Fibroblast of skin of abdomen (primary cell): ENCODE measurements around the gene PCSK6.

Experiments used
- DNase-seq: peaks from one replicate; pipeline ENCODE4 v3.0.0-alpha.2; 2013

Gene PCSK6

DNA sequence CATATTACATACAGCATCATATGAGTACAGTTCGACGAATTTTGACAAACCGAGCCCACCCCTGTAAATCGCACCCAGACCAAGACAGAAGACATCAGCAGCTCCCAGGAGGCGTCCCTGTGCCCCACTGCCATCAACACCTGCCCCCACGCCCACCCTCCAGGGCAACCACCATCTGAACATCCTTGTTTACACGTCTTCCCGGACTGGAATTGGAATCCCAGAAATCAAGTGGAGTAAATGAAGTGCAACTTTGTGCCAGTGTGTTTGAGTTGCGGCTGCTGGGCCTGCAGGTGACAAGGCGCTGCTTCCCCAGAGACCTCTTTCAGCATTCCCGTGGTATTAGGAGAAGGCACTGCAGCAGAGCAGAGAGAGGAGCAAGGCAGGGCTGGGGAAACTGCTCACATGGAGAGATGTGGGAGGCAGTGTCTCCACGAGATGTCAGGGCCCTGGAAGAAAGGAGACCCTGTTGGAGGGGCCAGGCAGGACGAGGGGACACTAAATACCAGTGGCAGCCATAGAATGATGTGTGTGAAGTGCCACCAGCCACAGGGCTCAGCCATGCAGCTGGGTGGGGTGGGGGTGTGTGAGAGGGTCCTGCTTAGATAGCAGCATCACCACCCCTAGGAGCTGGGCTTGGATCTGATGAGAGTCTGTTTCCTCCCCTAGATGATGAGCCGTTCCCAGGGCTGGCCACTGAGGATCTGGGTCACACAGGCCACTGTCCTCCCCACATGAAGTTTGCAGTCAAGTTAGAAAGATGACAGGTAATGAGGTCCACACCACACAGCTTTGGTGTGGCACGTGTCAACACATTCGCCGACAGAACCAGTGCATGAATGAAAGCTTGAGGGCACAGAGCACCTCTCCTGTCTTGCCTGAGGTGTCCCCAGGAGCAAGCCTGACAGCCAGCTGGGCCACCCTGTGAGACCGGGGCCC lies 33.4 kb upstream of the PCSK6 start:
- no peak for DNase-seq

DNA sequence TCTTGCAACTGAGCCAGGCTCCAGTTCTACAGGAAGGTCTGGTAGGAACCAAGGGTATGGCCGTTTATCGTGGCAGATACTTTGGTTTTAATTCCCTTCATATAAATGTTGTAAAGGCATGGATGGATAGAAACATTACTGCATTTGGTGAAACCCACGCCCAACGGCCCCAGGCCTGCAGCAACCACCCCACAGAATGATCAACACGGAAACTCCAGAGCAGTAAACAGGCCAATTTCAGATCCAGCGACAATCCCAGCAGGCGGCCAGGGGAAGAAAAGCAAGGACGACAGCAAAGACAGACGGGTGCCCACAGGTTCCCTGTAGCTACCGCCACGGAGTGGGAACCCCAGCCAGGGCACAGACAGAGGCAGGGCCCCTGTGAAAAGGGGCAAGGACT lies 32.6 kb upstream of the PCSK6 start:
- no peak for DNase-seq

DNA sequence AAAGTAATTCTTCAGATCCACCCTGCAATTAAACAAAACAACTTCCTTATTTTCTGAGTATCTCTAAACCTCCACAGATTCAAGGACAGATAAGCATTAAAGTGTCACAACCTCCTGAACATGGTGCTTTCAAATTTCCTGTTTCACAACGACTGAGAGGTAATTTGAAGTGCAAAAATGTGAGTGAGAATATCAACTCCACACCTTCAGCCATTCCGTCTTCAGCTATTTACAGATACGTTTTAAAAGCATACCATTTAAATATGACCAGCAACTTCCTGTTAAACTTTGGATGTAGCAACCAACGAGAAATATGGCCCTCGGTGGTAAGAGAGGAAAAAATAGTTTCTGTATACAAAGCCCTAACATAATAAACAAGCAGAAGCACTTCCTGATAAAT lies 32.1 kb upstream of the PCSK6 start:
- DNase-seq: no peak

DNA sequence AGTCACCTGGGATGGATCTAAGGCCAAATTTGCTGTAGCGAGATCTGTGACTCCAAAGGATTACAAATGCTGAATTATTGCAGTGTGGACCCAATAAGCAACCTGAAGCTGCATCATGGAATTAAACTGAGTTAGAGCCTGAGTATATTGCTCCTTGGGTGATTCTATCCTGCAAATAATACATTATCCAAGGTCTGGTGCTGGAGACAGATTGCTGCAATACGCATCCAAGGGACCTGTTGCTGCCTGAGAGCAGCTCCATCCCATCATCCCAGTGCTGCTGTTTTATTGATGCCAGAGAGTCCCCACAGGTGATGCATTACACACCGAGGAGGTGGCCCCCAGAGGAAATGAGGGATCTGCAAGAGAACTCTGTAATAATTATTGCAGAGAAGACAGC lies 31.6 kb upstream of the PCSK6 start:
- no peak for DNase-seq

DNA sequence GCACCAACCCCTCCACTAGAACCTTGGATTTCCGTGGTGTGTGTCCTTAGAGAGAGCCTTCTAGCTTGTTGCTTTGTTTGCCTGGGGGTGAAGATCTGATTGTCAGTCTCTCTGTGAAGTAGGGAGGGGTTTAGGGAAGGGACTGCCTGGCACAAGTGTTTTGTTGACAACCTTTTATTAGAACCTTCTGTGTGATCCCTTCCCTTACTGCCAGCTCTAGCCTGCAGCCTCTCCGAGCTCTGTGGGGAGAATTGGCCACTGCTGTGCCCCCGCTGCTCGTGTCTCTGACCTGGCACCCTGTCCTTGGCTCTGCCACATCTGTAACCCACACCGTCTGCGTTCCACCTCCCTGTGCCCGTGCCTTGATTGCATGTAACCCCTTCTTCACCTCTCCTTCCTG lies 30.9 kb upstream of the PCSK6 start:
- DNase-seq: no peak

DNA sequence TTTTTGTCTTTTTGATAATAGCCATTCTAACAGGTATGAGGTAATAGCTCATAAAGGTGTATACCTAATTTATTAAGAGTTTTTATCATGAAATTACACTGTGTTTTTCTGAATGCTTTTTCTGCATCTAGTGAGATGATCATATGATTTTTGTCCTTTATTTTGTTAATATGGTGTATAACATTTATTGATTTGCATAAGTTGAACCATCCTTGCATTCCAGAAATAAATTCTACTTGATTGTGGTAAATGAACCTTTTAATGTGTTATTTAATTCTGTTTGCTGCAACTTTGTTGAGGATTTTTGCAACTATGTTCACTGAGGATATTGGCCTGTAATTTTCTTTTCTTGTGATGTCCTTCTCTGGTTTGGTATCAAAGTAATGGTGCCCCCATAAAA lies 28.0 kb upstream of the PCSK6 start:
- DNase-seq: no peak

DNA sequence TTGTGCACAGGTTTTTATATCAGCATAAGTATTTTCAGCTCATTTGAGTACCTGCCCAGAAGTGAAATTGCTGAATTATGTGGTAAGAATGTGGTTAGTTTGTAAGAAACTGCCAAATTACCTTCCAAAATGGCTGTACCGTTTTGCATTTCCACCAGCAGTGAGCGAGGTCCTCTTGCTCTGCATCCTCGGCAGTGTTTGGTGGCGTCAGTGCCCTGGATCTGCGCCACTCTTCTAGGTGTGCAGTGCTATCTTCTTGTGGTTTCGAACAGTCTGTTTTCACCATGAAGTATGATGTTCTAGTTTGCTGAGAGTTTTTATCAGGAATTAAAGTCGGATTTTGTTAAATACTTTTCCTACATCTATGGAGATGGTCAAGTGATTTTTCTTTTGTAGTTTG lies 24.8 kb upstream of the PCSK6 start:
- DNase-seq: no peak

DNA sequence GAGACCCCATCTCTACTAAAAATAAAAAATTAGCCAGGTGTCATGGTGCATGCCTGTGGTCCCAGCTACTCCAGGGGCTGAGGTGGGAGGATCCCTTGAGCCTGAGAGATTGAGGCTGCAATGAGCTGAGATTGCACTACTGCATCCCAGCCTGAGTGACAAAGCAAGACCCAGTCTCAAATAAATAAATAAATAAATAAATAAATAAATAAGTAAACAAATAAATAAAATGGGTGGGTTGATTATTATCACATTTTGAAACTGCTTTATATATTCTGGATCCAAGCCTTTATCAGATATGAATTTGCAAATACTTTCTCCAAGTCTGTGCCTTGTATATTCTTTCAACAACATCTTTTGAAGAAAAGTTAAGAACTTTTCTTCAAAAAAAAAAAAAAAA lies 22.2 kb upstream of the PCSK6 start:
- DNase-seq: no peak

DNA sequence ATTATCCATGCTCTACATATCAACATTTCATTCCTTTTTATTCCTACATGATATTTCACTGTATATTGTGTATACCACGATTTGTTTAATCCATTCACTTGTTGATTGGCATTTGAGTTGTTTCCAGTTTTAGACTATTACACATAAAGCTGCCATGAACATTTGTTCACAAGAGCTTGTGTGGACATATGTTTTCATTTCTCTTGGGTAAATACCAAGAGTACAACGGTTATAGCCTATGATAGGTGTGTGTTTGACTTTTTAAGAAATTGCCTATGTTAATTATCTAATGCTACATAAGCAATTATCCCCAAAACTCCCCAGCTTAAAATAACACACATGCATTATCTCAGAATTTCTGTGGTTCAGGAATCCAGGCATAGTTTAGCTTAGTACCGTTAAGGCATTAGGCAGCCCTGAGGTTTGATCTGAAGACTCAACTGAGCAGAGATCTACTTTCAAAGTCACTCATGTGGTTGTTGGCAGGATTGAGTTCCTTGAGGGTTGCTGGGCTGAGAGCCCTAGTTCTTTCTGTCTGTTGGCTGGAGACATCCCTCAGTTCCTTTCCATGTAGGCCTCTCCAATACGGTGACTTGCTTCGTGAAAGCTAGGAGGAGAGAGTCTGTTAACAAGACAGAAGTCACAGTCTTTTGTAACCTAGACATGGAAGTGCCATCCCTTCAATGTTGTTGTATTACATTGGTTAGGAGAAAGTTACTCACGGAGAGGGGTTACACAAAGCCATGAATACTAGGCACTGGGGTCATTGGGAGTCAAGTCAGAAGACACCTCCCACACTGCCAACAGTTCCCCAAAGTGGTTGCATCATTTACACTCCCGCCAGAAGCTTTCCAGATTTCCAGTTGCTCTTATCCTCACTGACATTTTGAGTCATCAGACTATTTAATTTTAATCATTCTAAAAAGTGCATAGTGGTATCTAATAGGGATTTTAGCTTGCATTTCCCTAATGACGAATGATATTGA lies 21.0 kb upstream of the PCSK6 start:
- no peak for DNase-seq

DNA sequence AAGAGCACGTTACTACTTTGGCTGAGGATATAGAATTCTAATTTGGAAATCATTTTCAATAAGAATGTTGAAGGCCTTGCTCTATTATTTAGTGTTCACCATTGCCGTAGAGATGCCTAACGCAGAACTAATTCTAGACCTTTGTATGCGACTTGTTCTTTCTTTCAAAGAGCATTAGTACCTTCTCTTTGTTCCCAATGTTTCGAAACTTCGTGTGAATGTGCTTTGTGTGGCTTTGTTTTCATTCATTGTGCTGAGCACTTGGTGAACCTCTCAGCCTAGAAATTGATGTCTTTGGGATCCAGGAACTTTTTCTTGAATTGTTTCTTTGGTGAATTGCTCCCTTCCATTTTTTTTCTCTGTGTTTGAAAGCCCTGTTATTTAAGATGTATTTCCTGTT lies 19.8 kb upstream of the PCSK6 start:
- DNase-seq: no peak

DNA sequence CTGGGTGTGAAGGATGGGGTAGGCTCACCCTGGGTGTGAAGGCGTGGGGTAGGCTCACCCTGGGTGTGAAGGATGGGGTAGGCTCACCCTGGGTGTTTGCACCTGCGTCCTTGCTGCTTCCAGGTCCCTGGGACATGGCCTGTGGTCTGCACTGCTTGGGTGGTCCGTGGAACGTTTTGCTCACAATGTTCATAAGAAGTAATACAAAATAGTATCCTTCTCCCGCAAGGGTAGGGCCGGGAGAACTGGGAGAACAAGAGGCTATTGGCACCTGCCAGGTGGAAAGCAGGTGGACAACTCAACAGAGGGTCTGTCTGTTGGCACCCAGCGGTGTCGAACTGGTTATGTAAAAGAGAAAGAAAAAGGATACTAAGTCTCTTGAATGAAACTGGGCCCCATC lies 17.0 kb upstream of the PCSK6 start:
- DNase-seq: no peak

DNA sequence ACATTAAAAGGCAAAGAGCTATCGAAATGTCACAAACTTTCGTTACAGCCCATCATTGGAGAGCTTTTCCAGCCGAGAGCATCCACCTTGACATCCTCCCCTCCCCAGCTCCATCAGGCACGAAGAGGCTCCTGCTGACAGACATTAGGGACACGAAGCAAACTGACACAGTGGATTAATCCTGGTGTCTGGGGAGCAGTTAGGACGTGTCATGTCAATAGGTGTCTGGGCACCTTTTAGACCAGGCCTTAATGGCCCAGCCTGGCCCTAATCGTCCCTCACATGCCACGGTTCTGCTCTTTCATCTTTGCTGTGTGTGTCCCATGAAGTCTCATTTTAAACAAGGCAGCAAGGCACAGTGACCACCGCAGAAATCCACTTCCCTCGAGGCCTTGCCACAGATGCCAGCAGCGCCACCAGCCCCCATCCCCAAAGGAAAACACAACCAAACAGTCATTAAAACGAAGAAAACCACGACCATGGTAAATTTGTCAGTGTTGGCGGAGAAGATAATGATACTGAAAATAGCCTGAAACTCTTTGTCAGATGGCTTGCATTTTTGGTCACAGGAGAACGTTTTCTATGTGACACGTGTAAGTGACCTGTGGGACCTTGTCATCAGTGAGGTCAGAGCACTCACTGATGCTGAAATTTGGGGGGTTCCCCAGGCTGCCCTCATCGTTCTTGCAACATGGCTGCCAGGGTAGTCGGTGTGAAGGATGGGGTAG lies 16.3 kb upstream of the PCSK6 start:
- no peak for DNase-seq

DNA sequence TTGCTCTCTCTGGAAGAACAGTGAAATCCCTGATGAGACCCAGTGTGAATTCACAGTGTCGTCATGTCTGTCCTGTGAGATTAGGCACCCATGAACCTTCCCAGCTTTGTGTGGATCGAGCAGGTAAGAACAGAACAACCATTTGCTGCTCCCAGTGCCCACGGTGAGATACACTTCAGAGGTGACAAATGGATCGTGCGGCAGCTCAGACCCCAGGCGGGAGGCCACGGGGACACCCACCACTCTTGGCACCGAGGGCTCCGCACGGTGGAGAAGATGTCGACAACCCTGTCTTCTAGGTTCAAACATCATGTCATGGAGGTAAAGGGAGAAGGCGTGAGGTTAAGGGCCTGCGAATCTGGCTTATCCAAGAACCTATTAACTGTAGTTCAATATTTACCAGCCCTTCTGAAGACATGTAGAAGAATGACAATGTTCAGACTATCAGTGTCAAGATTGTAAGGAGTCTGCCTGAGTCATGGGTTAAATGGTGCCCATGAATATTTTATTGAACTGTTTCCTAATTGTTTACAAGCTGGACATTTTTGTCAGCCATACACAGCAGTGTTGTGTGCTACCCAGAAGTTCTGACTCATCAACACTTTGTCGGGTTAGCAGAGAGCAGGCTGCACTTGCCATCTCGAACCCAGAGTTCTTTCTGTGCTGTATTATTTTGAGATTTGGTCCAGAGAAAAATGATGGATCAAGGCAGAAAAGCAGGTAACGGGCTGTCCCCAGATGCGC lies 15.5 kb upstream of the PCSK6 start:
- DNase-seq: no peak

DNA sequence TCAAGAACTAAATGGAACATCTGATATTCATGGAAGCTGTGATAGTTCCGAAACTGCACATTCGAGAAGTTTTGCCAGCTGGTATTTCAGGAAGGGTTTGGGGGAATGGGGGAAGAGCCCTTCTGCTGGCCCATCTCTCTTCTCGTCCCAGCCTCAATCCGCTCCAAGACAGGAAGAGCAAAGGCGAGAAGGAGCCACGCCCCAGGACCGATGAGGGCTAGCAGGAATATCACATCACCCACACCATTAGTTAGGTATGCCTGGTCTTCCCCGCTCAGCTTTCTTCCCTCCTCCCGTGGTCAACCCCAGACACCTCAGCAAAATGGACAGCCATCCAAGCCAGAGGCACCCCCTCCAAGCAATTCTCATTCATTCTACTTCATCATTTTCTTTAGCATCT lies 14.9 kb upstream of the PCSK6 start:
- DNase-seq: no peak

DNA sequence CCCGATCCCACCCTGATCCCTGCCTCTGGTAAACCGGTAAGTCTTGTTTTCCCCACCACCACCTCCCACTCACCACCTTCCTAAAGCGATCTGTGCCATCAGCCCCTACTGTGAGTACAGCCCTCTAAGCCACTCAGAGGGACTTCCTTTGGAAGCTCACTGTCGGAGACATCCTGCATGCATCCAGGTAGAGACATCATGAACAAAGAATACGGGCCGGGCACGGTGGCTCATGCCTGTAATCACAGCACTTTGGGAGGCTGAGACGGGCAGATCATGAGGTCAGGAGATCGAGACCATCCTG lies 13.7 kb upstream of the PCSK6 start:
- DNase-seq: no peak

DNA sequence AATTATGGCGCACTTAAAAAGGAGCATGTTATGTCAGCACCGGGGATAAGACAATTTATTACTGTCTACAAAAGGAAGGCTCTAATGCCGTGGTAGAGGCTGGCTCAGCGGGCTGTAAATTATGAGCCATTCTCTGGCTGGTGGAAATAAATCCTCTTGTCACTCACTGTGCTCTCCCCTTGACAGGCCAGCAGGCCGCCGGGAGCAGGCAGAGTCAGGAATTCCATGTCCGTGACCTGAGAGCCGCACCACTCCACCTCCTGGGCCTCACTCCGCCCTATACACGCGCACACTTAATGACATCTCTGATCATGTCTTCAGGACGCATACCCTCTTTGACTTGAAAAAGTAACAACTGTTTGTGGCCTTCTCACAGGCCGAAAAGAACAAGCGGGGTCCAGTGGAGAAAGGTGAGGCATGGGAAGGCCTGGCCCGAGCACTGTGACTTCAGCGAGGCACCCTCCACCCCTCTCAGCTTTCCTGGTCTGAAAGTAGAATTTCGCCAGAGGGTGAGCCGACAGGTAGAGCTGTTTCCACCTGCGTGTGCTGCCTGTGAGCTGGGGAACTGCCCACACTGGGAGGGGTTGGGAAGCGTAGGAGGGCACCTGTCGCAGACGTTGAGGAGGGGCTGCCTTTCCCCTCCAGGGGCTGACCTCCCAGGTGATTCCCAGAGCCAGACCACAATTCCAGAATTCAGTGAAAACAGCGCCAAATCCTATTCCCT lies 13.2 kb upstream of the PCSK6 start:
- DNase-seq: no peak

DNA sequence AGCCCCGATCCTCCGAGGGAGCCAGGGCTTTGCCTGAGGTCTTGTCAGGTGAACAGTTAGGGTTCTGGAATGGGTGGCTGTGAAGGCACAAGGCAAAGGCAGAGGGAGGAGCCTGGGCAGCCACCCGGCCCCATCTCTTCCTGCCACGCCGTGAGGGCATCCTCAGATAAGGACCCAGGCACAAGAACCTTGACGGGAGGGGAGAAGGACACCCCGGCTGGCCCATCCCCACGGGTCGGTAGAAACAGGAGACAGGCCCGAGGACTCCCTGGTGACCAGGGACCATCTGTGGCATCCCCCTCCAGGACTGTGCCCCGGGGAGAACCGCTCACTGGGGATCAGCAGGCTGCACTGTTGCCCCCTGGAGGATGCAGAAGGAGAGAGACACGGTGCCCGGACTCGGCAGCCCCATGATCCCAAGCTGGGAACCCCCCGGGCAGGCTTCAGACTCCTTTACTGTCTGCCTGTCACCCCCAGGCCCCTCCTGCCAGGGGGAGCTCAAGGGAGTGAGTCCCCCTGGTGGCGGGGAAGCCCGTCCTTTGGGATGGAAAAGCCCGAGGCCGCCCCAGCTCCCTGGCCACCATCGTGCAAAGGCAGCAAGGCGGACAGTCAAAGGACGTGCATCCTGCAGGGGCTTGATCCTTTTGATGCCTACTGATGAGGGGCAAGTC lies 12.3 kb upstream of the PCSK6 start:
- DNase-seq: peak; percentile 32

DNA sequence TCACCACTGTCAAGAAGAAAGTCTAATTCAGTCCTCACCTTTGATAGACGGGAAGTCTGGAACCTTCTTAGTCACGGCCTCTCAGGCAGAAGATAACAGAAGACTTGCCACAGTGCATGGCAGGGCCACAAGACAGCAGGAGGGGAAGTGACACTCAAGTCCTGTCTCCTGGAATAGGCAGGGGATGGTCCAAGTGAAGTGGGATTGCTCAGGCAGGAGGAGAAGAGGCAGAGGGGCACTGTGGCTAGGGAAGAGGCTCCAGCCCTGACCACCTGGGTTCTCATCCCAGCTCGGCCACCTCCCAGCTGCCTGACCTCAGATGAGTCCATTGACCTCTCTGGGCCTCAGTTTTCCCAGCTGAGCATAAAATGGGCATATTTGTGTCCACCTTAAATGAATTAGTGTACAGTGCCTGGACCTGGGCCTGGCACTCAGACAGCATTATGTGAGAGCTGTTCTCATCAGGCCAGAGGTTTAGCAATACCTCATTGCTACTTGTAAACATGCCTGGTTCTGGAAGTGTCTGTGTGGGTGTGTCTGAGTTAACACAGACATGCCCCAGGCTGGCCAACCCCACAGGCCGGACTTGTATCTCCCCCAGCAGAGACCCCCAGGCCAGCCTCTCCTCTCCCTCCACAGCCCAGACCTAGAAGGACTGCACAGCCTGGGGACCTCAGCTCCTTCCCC lies 11.5 kb upstream of the PCSK6 start:
- no peak for DNase-seq

DNA sequence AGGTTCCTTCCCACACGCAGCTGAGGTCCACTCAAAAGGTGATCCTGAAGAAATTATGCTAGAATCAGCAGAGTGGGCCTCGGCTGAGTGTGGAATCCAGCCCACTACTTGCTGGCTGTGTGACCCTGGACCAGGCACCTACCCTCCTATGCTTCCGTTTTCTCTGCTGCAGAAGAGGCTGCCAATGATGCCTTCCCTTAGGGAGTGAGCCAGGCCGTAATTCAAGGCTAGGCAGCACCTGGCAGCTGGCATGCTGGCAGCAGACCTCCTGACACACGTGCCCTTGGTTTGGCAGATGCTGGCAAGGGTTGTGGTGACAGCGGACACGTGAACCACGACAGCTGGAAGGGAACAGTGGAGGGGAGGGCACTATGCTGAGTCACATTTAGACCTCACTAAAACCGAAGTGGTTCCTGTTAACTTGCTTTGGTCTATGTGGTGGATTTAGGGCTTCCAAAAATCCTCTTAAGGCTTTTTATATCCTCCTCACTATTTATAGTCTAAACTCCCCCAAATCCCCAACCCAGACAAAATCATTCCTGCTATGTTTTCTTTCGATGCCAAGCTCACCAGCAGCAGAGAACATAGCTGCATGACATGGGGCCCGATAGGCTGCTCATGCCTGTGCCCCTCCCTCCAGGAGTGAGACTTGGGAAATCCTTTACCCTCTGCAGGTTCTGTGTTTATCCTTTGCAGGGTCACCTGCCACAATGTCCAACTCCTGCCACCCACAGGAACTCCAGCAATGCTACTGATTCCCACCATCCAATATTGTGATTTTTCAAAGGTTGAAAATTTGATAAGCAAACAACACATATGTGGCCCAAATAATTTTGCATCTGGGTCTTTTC lies 10.6 kb upstream of the PCSK6 start:
- no peak for DNase-seq
